ENCODE data around the gene ROMO1. TPM values are rescaled to one million over a fixed set of nuclear protein-coding genes. Genes with fewer than 3 reads are reported as not detected.
"Not testable (repeated sequence)": the region's sequence is repeated elsewhere in the genome, so short reads cannot be mapped to it uniquely, and the experiment has no call there.

The ROMO1 gene
- polyA plus RNA-seq, 10 donors = 45.8 to 96.6 (median 63.3) TPM

- DNase-seq = not testable (repeated sequence)
Observed at GRCh38 chr20:35706591-35707529, 7.7 kb downstream of the ROMO1 start.

DNA sequence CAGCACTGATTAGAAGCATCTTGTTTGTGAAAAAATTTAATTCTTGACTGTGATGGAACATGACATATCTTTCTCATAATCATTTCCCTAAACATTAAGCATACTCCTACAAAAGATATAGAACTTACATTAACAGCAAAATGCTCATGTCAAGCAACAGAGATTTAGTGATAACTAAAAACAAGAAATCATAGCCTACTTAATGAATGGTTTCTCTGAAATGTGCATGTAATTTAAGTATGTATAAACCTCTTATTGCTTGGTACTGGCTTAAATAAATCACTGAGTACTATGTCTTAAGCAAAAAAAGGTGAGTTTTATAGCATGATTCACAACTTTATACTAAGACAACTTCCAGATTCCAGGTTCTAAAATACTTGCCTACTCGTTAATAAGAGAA, 9.3 kb downstream of the ROMO1 start:
- no peak for DNase-seq

DNA sequence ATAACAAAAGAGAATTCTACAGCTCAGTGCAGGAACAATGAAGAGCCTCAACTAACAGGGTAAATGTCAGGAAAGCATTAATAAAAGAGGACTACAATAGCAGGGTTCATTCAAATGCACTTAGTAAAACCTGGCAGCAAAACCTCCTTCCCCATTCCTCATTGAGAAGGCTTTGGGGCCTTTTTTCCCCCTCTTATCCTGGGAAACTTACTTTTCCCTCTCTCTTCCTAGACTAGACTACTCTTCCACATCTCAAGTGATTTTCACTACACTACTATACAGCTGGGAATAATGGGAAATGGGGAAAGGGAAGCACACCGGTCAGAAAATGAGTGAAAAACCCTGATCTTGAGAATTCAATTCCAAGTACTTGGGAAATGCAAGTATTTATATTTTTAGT, 10.1 kb downstream of the ROMO1 start:
- DNase-seq = no peak

- DNase-seq = no peak
Observed at GRCh38 chr20:35710039-35710438, 10.8 kb downstream of the ROMO1 start.

DNA sequence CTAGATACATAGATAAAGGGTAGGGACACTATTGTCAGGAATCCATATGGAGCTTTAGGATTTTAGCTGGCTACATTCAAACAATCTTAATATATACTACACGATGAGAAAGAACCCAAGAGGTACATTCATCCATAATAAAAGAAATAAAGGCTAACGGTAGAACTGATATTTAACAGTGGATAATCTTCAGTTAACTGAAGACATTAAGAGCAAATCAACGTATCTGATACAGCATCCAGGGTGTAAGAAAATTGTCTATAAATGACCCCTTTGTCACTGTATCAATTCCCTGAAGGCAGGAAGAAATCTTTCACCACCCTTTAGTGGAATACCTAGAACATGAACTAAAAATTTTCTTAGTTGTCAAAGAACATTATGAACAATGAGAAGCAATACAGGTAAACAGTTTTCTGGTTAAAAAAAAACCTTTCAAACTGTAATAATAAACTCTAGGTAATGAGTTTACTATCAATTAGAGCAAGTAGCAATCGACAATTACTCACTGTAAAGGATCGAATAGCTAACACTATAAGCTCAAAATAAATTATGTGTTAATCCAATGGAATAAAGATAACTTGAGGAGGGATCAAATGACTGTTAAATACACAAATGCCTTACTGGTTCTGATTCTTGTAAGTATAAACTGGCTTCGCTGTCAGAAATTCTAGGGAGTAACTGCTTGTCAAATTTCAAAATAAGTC, 11.8 kb downstream of the ROMO1 start:
- DNase-seq = no peak

DNA sequence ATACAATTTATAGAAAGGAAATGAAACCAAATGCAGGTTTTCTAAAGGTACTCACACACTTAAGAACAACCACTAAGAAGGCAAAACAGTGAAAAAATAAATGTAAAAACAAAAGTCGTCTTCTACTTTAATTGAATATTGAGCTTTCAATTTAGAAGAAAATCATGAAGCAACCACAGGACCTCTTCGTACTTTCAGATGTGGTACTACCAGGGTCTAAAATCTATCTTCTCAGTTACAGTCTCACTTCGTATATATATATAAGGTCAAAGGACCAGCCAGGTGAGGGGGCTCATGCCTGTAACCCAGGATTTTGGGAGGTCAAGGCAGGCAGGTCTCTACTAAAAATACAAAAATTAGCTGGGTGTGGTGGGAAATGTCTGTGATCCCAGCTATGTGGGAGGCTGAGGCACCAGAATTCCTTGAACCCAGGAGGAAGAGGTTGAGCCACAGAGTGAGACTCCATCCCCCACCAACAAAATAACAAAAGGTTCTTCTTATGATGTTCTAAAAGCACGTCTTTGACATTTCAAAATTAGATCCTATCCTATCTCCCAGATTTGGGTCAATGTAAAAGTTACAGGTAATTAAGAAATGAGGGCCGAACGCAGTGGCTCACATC, 12.5 kb downstream of the ROMO1 start:
- DNase-seq = no peak

DNA sequence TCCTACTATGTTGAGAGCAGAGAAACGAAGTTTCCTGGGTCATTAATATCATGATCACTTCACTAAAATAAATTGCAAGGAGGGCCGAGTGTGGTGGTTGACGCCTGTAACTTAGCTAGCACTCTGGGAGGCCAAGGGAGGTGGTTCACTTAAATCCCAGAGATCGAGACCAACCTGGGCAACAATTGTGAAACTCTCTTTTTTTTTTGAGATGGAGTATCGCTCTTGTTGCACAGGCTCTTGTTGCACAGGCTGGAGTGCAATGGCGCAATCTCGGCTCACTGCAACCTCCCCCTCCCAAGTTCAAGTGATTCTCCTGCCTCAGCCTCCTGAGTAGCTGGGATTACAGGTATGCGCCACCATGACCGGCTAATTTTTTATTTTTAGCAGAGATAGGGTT, 13.9 kb downstream of the ROMO1 start:
- DNase-seq = not testable (repeated sequence)

DNA sequence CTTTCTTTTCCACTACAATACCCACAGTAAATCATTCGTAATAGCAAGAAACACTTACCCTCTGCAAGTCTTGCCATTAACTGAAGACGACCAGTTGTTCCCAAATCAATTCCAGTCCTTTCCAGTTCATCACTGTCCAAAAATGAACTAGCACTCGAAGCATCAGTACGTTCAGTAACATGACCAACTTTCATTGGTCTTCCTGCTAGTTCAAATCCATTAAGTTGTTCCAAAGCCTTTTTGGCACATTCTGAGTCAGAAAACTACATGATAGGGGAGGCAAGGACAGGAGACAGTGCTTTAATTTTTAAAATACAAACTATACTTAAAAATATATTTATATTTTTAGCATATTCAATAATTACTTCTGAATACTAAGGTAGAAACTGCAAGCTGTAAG, 14.9 kb downstream of the ROMO1 start:
- no peak for DNase-seq

GRCh38 chr20:35715652-35716051, 16.4 kb downstream of the ROMO1 start:
- DNase-seq = no peak

- no peak for DNase-seq
Observed at GRCh38 chr20:35716330-35716729, 17.1 kb downstream of the ROMO1 start.

GRCh38 chr20:35718321-35718720, 19.1 kb downstream of the ROMO1 start:
- not testable (repeated sequence) for DNase-seq

DNA sequence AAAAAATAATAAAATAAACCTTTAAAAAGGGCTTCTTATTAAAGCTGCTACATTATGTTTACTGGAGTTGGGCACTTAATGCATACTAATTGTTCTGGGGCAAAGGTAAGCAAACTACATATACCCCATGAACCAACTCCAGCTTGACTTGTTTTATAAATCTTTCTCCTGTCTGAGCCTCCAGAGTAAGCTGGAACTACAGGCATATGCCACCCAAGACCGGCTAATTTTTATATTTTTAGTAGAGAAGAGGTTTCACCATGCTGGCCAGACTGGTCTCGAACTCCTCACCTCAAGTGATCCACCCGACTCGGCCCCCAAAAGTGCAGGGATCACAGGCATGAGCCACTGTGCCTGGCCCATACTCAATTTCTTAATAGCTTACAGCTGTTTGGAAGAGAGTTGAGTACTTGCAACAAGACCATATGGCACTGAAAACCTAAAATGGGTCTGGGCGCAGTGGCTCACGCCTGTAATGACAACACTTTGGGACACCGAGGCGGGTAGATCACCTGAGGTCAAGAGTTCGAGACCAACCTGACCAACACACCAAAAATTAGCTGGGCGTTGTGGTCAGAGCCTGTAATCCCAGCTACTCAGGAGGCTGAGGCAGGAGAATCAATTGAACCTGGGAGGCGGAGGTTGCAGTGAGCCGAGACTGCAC, 19.9 kb downstream of the ROMO1 start:
- DNase-seq = no peak

DNA sequence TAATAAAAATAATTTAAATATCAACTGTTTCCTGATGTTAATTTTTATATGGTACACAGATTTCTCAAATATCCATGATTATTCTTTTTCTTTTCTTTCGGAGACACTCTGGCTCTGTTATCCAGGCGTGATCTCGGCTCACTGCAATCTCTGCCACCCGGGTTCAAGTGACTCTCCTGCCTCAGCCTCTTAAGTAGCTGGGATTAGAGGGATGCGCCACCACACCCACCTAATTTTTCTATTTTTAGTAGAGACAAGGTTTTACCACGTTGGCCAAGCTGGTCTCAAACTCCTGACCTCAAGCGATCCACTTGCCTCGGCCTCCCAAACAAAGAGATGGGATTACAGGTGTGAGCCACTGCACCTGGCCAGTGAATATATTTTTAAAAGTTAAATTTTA, 20.5 kb downstream of the ROMO1 start:
- no peak for DNase-seq

DNA sequence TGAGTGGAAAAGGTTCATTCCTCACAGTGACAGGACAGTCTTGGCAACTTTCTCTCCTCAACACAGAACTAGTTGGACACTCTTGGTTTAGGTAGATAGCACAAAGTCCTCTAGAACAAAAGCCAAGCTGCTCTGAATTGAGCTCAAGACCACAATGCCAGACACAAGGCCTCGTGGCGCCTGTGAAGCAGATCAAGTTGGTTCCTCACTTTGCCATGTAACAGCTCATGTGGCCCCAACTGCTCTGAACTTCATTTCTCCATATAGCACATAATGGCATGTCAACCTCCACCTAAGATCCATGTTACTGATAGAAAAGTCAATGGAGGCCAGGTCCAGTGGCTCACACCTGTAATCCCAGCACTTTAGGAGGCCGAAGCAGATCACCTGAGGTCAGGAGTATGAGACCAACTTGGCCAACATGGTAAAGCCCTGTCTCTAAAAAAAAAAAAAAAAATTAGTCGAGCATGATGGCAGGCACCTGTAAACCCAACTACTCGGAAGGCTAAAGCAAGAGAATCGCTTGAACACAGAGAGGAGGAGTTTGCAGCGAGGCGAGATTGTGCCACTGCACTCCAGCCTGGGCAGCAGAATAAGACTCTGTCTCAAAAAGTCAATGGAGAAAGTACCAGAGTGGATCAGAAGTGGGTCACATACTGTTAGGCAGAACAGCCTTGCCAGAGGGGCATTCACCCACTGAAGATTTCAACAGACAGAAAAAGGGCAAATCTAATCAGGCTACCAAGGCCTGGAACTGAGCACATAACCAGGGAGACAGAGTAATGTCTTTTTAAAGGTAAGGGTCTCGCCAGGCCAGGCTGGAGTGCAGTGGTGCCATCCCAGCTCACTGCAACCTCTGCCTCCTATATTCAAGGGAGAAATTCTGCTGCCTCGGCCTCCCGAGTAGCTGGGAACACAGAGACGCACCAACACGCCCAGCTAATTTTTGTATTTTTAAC, 21.2 kb downstream of the ROMO1 start:
- no peak for DNase-seq

DNA sequence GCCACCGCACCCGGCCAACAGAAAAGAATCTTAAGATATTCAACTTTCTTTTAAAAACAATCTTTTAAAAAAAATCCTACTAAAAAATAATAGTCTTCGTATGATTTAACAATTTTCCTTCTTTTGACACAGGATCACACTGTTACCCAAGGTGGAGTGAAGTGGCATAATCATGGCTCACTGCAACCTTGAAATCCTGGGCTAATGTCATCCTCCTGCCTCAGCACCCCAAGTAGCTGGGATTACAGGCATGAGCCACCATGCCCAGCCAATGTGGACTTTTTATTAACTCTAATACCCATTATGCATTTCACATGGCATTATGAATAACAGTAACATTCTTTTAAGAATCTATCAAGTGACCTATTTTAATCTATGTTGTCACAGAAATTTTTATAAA, 22.0 kb downstream of the ROMO1 start:
- no peak for DNase-seq

GRCh38 chr20:35721621-35722020, 22.4 kb downstream of the ROMO1 start:
- DNase-seq = no peak

DNA sequence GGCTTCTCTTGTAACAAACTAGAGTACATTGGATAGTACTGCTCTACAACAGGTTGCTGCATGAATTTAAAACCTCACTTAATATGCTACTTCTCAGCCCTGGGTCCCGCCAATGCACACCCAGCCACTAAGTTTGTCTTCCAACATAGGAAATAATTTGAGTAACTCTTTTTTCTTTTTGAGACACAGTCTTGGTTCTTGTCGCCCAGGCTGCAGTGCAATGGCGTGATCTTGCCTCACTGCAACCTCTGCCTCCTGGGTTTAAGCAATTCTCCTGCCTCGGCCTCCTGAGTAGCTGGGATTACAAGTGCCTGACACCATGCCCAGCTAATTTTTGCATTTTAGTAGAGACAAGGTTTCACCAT, 24.1 kb downstream of the ROMO1 start:
- not testable (repeated sequence) for DNase-seq

GRCh38 chr20:35723652-35724320, 24.6 kb downstream of the ROMO1 start:
- not testable (repeated sequence) for DNase-seq

GRCh38 chr20:35724321-35725230, 25.4 kb downstream of the ROMO1 start:
- no peak for DNase-seq

All from muscle of back (tissue), 11 donors.